A549 (cell line): ENCODE data around the gene PEX7.

ENCODE experiments used
- POLR2A ChIP-seq: IDR thresholded peaks from 2 replicates; pipeline ENCODE4 v1.6.1; 2012; ENCODE audit warnings: mild to moderate bottlenecking, low read length
- RNF2 ChIP-seq: fragments of 200-600 bp; sonication (generic); IDR thresholded peaks from 2 replicates; pipeline ENCODE4 v1.6.1; 2016; ENCODE audit warnings: low read depth, mild to moderate bottlenecking, antibody characterized with exemption, moderate library complexity, borderline replicate concordance
- SREBF2 ChIP-seq: fragments of 450-650 bp; IDR thresholded peaks from 2 replicates; pipeline ENCODE4 v1.6.1; 2014; ENCODE audit warnings: mild to moderate bottlenecking, moderate library complexity
- TF ChIP-seq, protein P1 (sequence below): fragments of >200 bp; sonication (Bioruptor Twin); formaldehyde crosslinking; IDR thresholded peaks from 3 replicates; pipeline ENCODE4 v1.5.1; 2016

DNA sequence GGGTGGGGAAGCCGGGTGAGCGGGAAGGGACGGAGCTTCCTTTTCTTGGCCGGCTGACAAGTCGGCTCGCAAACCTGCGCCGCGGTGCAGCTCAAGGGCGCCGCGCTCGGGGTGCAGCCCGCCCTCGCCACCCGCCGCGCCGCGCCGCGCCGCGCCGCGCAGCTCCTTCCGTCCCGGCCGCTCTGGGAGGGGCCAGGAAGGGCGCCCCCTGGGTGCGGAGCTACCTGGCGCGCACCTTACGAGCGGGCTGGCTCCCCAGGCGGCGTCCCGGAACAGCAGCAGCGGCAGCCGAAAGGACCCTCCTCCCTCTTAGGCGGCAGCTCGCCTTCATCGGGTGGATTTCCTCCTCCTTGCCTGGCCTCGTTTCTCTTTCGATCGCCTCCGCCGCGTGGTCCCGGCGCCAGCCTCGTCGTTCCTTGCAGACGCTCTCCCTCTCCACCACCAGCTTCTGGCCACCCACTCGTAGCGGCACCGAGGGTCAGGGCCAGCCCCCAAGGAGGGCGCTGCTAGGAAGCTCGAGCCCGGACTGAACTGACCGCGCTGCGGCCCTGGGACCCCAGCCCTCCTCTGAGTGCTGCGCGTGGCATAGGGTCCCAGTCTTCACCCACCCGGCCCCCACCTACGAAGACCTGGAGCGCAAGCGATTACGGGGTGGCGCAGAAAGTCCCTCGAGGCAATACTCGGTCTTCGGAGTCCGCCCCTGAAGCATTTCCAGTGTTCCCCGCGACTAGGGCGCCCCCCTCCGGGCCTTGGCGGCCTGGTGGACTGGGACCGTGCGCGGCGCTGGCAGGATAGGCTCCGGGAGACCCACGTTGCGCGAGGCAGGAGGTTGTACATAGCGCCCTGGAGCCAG lies 29.8 kb upstream of the PEX7 start, which contains the start of gene MAP3K5:
- TF ChIP-seq RNF2 (no peak), POLR2A (peak; percentile 30), SREBF2 (no peak)
- TF ChIP-seq, protein P1, sequence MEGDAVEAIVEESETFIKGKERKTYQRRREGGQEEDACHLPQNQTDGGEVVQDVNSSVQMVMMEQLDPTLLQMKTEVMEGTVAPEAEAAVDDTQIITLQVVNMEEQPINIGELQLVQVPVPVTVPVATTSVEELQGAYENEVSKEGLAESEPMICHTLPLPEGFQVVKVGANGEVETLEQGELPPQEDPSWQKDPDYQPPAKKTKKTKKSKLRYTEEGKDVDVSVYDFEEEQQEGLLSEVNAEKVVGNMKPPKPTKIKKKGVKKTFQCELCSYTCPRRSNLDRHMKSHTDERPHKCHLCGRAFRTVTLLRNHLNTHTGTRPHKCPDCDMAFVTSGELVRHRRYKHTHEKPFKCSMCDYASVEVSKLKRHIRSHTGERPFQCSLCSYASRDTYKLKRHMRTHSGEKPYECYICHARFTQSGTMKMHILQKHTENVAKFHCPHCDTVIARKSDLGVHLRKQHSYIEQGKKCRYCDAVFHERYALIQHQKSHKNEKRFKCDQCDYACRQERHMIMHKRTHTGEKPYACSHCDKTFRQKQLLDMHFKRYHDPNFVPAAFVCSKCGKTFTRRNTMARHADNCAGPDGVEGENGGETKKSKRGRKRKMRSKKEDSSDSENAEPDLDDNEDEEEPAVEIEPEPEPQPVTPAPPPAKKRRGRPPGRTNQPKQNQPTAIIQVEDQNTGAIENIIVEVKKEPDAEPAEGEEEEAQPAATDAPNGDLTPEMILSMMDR = peak; percentile 57
